Cardiac fibroblast (primary cell): ENCODE results near the gene KCNJ4.

Experiments used
- DNase-seq, 2 donors: peaks; one replicate each; pipeline versions ENCODE4 v3.0.0 to v3.0.0-alpha.2; 2010; ENCODE audit warnings: low read depth in 2 of 2
- H3K4me3 ChIP-seq, 2 donors: replicated peaks in 1 of 2; 1 replicate in 1 of 2; 2 replicates in 1 of 2; pipeline ENCODE4 v1.5.1; 2011; ENCODE audit warnings: low read depth in 2 of 2, low read length in 2 of 2, mild to moderate bottlenecking in 2 of 2, moderate library complexity in 1 of 2
- CTCF ChIP-seq: IDR thresholded peaks from one replicate; pipeline ENCODE4 v1.5.1; 2011; ENCODE audit warnings: low read depth, mild to moderate bottlenecking, low read length, inconsistent platforms

Gene KCNJ4

DNA sequence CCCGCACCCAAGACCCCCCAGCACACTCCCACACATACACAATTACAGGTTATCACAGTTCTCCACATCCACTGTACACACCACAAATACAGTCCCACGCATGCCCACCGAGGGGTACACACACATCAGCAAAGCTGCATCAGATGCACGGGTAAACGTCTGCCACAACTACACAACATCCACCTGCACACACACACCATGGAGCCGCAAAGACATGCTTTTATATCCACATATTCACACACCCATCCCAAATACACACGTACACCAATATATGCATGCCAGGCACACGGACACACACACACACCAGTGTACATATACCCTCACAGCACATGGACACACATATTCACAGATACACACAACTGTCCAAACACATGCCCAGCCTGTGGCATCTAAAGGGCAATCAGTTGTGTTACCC, 5.4 kb upstream of the KCNJ4 start:
- no peak overlapping the region for H3K4me3 ChIP-seq
- DNase-seq, result no peak
- TF ChIP-seq CTCF, result no peak

DNA sequence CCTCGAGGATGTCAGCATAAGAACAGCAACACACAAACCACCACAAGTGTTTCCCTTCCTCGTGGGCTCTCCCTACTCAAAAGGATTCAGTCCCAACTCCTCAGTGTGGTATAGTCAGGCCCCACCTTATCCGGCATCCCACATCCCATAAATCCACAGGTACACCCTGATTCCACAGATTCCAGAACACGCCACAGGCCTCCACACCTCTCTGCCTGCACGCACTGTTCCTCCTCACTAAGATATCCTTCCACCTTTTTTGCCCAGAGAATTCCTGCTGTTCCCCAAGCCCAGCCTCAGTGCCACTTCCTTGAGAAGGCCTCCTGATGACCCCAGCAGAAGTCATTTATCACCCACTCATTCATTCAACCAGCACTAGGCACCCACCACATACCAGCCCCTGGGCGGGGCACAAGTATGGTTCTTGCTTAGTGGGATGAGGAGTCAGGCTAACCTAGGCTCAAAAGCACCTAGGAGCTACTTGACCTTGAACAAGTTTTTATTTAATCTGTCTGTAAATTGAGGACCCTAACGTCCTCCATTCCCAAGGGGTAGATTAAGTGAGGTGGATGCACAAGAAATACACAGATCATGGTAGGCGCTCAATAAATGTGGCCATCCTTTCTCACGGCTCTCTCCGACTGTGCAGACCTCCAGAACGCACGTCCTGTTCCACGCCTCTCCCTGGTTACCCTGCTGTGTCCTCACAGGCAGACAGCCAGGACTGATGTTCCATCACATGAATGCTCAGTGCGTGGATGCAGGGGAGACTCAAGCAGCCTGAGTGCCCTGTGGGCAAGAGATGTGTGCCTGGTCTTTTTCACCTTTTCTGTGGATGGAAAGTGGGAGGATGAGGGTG, 2.1 kb upstream of the KCNJ4 start:
- no peak overlapping the region for H3K4me3 ChIP-seq
- DNase-seq, result no peak
- no peak for TF ChIP-seq CTCF

- no peak for DNase-seq
- no peak overlapping the region for H3K4me3 ChIP-seq
Observed at GRCh38 chr22:38456272-38456835, 1.4 kb upstream of the KCNJ4 start.

GRCh38 chr22:38455530-38456271, 702 bp upstream of the KCNJ4 start:
- peak in 1 of 2 donors; percentile 45 for DNase-seq
- peak overlapping the region in 1 of 2 donors; percentile 23 for H3K4me3 ChIP-seq
- no peak for TF ChIP-seq CTCF

More at GRCh38 chr22:38456272-38456835, 1.4 kb upstream of the KCNJ4 start:
- no peak for TF ChIP-seq CTCF

DNA sequence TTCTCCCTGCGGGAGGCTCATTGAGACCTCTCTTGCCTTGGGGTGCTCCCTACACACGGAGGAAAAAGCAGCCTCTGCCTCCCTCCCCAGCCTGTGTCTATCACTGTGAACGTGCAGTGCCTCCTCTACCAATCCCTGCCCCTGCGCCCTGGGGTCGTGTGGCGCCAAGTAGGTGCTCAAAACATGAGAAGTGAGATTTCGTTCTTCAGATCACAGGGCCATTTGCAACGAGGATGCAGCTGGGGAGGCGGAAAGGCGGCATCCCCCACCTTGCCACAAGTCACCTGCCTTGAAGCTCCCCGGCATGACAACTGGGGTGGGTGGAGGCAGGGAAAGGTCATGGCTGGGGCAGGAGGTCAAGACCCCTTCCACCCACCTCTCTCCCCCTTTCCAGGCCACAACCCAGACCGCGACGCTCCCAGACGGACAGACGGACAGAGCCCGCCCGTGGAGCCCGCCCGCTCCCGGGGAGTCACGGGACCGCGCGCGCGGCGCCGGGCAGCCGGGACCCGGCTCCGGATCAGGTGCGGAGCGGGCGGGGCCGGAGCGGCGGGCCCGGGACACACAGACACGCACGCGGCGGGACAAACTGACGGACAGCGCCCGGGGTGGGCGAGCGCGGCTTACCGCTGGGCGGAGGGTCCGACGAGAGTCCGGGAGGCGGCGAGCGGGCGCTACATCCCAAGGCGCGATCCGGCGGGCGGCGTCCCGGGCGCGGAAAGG, 485 bp downstream of the KCNJ4 start:
- no peak overlapping the region for H3K4me3 ChIP-seq
- TF ChIP-seq CTCF, result no peak
- DNase-seq, result no peak

DNA sequence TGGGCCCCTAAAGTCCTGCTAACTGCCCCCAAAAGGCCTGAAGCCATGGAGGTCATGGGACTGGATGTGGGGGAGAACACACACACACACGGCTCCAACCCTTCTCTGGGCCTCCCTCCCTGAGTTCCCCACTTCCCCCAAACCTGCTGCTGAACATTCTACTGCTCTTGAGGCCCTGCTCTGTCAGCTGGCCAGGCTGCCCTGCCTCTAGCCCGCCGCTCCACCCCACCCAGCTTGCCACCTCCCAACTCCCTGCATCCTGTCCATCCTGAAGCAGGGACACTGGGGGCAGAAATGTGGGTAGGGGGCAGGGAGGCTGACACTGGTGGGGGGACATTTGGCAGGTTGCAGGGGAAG, 1.0 kb downstream of the KCNJ4 start:
- DNase-seq, result no peak
- H3K4me3 ChIP-seq, result no peak overlapping the region
- TF ChIP-seq CTCF, result no peak
